PFSK-1 (cell line): ENCODE data around the gene LSAMP.

Source experiments
- POLR2AphosphoS5 ChIP-seq: IDR thresholded peaks from 2 replicates; pipeline ENCODE4 v1.6.1; 2012; ENCODE audit warnings: low read depth, mild to moderate bottlenecking, control low read depth, low read length, moderate library complexity
- SIN3A ChIP-seq: IDR thresholded peaks from 2 replicates; pipeline ENCODE4 v1.6.1; 2012; ENCODE audit warnings: mild to moderate bottlenecking, low read length, moderate library complexity, borderline replicate concordance; ENCODE audit not compliant: insufficient read depth
- TAF1 ChIP-seq: IDR thresholded peaks from 2 replicates; pipeline ENCODE4 v1.6.1; 2012; ENCODE audit warnings: low read length, control low read depth, borderline replicate concordance; ENCODE audit not compliant: insufficient read depth

DNA sequence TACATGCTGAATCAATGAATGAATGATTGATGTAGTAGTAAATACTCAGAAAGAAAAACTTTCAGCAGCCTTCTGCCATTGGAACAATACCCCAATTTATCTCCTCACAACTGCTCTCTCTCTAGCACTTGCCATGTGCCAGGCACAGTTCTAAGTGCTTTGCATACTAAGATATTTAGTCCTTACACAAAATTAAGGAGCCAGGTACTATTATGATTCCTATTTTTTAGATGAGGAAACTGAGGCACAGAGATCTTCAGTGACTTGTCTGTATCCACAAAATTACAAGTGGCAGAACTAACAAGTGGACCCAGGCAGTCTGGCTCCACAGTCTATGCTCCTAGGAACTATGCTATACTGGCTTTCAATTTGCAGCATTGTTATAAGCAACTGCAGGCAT, 279.2 kb downstream of the LSAMP start:
- TF ChIP-seq POLR2AphosphoS5 (no peak), TAF1 (no peak), SIN3A (no peak)
